Measurements from ENCODE around the gene NF1.
A peak's percentile ranks its signal among the peaks of the same experiment; 100 is the strongest.
"Not testable (repeated sequence)": the region's sequence is repeated elsewhere in the genome, so short reads cannot be mapped to it uniquely, and the experiment has no call there.

NF1 gene

DNA sequence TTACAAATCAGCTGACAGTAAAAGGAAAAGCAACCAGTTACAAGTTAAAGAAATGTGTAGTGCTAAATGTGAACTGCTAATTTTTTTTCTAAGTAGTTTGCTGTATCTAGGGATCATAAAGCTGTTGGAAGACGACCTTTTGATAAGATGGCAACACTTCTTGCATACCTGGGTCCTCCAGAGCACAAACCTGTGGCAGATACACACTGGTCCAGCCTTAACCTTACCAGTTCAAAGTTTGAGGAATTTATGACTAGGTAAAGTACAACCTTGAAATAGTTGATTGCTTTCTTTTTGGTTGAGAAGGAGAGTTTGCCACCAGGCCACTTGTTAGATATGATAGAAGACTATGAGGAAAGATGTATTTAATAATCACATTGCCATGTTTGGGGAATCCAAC lies 166.8 kb downstream of the NF1 start:
- DNase-seq (ENCODE audit: low read depth), result no peak

GRCh38 chr17:31262923-31263322 lies 168.1 kb downstream of the NF1 start:
- DNase-seq (ENCODE audit: low read depth), result not testable (repeated sequence)

DNA sequence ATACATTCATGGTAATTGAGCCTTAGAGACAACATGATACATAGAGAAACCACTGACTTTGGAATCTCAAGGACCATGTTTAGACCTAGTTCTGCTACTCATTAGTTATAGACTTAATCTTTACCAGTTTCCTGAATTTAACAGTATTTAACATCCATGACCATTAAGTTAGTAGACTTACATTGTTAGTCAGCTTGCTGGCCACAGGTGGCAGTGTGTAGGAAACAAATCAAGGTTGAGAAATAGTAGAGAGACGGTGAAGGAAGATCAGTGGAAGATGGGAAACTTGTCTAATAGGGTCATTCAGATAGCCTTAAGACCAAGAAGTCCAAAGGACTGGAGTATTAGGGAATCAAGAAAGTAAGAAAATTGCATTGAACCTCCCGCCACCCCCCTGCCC lies 171.3 kb downstream of the NF1 start:
- no peak for DNase-seq (ENCODE audit: low read depth)

DNA sequence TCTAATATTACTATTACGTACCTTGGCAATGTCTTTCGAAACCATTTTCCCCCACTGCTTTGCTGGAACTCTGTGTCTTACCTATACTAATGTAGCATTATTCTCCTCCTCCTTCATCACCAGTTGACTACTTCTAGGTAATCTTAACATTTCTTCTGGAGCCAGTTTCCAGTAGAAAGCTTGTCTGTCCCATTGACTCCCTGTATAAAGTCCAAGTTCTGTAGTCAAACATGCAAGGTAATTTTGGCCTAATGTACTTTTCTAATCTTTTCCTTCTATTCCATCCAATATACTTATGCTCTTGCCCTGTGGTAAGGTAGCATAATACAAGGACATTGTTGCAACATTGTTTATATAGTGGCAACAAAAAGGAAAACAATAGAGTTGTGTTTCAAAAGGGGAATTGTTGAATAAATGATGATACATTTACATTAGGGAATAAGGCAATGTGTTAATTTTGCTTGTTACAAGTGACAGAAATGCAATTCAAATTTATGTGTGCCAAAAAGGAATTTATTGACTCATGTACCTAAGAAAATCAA lies 174.3 kb downstream of the NF1 start:
- DNase-seq (ENCODE audit: low read depth), result no peak

GRCh38 chr17:31269578-31269983 lies 174.8 kb downstream of the NF1 start:
- peak; percentile 97 for DNase-seq (ENCODE audit: low read depth)

DNA sequence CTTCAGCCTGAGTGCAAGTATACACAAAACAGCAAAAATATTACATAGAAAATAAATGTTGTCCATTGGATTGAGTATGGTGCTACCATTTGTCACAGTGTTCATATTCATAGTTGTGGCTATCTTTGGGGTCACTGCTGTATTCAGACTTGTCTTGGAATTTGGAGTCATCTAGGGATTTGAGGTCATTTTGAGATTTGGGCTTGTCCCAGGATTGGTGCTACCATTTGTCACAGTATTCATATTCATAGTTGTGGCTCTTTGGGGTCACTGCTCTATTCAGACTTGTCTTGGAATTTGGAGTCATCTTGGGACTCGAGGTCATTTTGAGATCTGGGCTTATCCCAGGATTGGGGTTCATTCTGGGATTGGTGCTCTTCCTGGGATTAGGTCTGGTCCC lies 177.5 kb downstream of the NF1 start:
- no peak for DNase-seq (ENCODE audit: low read depth)

- no peak for DNase-seq (ENCODE audit: low read depth)
These were observed 178.0 kb downstream of the NF1 start for GRCh38 chr17:31272803-31273202.

- peak; percentile 42 for DNase-seq (ENCODE audit: low read depth)
These were observed 178.7 kb downstream of the NF1 start for GRCh38 chr17:31273516-31273915.

DNA sequence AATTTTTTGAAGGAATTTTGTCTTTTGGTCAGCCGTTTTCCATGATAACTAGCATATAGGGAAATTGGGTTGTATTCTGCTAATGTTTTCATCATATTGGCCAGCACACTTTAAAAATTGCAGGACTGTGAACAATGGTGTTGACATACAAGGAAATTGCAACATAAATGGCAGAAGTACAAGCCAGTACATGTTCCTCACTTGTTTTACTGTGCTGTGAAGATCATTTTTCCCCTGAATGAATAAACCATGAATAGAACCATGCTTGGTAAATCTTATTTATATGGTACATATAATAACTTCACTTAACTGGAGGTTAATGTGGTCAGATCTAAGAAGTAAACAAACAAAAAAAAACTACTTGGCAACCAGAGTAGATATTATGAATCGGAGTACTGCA lies 179.5 kb downstream of the NF1 start:
- DNase-seq (ENCODE audit: low read depth), result peak; percentile 85

DNA sequence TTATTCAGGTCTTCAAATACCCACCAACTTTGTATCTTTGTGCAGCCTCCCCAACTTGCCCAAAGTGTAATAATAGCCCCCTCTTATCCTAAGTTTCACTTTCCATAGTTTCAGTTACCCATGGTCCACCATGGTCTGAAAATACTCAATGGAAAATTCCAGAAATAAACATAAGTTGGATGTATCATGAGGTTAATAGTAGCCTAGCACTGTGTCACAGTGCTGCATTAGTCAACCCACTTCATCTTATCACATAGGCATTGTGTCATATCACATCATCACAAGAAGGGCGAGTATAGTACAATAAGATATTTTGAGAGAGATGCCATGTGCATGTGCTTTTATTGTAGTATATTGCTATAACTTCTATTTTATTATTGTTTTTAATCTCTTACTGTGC lies 180.3 kb downstream of the NF1 start:
- DNase-seq (ENCODE audit: low read depth), result no peak

DNA sequence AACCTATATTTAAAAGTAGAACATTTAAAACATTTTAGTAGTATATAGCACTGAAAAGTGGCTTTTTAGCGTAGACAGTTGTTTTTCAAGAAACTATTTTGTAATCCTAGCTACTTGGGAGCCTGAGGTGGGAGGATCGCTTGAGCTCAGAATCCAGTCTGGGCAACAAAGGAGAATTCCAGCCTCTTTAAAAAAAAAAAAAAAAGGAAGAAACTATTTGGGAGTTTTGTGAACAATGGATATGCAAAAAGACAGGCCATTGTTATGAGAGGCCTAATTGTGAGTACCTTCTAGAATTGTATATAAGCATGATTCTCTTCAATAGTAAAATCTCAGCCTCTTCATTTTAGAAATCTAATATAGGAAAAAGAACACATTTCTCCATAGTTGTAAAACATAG lies 184.6 kb downstream of the NF1 start:
- DNase-seq (ENCODE audit: low read depth), result no peak

GRCh38 chr17:31281061-31281460 lies 186.3 kb downstream of the NF1 start:
- no peak for DNase-seq (ENCODE audit: low read depth)

GRCh38 chr17:31283841-31284240 lies 189.1 kb downstream of the NF1 start:
- peak; percentile 7 for DNase-seq (ENCODE audit: low read depth)

DNA sequence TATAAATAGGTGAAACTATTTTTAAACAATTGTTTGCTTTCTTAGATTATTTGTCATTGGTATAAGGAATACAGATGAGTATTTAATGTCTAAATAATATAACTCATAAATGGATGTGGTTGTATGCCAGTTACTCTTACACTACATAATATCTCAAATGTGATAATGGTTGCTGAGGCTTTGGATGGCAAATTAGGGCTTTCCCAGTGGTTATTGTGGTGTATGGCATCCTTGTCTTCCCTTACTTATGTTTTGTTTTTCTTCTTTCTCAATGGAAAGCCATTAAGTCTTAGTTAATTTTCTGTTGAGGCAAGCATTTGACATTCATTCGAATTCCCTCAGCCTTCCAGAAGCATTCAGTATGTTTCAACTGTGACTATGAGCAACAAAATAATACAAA lies 191.8 kb downstream of the NF1 start:
- no peak for DNase-seq (ENCODE audit: low read depth)

DNA sequence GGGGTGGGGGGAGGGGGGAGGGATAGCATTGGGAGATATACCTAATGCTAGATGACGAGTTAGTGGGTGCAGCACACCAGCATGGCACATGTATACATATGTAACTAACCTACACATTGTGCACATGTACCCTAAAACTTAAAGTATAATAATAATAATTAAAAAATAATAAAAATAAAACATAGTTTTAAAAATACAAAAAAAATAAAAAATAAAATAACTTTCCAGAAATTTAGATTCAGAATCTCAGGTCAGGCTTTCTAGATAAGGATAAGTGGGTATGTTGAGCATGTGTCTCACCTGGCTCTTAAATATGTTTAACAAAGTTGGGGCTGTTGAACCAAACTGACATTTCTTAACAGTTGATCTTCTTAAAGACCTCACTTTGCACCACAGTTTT lies 193.2 kb downstream of the NF1 start:
- not testable (repeated sequence) for DNase-seq (ENCODE audit: low read depth)

- DNase-seq (ENCODE audit: low read depth), result no peak
These were observed 195.0 kb downstream of the NF1 start for GRCh38 chr17:31289790-31290189.

DNA sequence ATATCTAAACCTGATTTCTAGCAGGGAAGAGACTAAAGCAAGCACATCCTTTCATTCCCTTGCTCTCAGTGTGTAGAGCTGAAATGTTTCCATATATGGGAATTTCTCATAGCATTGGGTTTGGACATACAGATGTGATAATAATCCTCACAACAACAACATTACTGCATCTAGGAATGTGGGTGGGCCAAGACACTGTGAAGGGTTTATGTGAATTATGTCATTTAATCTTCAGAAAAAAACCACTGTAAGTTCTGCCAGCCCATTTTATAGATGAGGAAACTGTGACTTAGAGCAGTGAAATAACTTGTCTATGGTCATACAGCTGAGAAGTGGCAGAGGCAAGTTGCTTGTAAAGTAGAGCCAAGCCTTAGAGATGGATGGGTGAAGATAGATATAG lies 197.0 kb downstream of the NF1 start:
- no peak for DNase-seq (ENCODE audit: low read depth)

GRCh38 chr17:31293581-31293980 lies 198.8 kb downstream of the NF1 start:
- DNase-seq (ENCODE audit: low read depth), result no peak

- no peak for DNase-seq (ENCODE audit: low read depth)
These were observed 199.5 kb downstream of the NF1 start for GRCh38 chr17:31294231-31294630.

- DNase-seq (ENCODE audit: low read depth), result no peak
These were observed 200.2 kb downstream of the NF1 start for GRCh38 chr17:31294820-31295488.

GRCh38 chr17:31295489-31295871 lies 200.7 kb downstream of the NF1 start:
- DNase-seq (ENCODE audit: low read depth), result no peak

- no peak for DNase-seq (ENCODE audit: low read depth)
These were observed 201.4 kb downstream of the NF1 start for GRCh38 chr17:31296142-31296541.

- no peak for DNase-seq (ENCODE audit: low read depth)
These were observed 202.3 kb downstream of the NF1 start, which contains the start of gene OMG for GRCh38 chr17:31297090-31297489. Gene OMG, minus strand, starts transcription at chr17:31297239. Its CDS starts 908 bp downstream, at chr17:31296331.

- no peak for DNase-seq (ENCODE audit: low read depth)
These were observed 204.8 kb downstream of the NF1 start for GRCh38 chr17:31299624-31300023.
